8988T (cell line): ENCODE results near the gene SPEM3.

Source experiments
- DNase-seq: peaks from one replicate; pipeline ENCODE4 v3.0.0; 2011

Gene SPEM3

GRCh38 chr17:7423679-7424078, 5.0 kb upstream of the SPEM3 start:
- DNase-seq: no peak

GRCh38 chr17:7425316-7425715, 3.3 kb upstream of the SPEM3 start, which contains the start of gene SPEM2:
Gene SPEM2, plus strand, starts transcription at chr17:7425616. Its CDS starts 73 bp downstream, at chr17:7425689.
- DNase-seq: no peak

- DNase-seq: no peak
Measured at GRCh38 chr17:7425756-7426155, 2.9 kb upstream of the SPEM3 start.

GRCh38 chr17:7426203-7426863, 2.3 kb upstream of the SPEM3 start:
- no peak for DNase-seq

- no peak for DNase-seq
Measured at GRCh38 chr17:7426896-7427489, 1.7 kb upstream of the SPEM3 start.

- no peak for DNase-seq
Measured at GRCh38 chr17:7427549-7427948, 1.1 kb upstream of the SPEM3 start.

GRCh38 chr17:7429722-7430121, 1.1 kb downstream of the SPEM3 start:
- DNase-seq: no peak

- no peak for DNase-seq
Measured at GRCh38 chr17:7431231-7431630, 2.6 kb downstream of the SPEM3 start.

- DNase-seq: no peak
Measured at GRCh38 chr17:7432296-7432695, 3.6 kb downstream of the SPEM3 start.

- DNase-seq: no peak
Measured at GRCh38 chr17:7435676-7436555, 7.3 kb downstream of the SPEM3 start.

GRCh38 chr17:7436556-7437368, 8.1 kb downstream of the SPEM3 start:
- DNase-seq: peak; percentile 71

- DNase-seq: no peak
Measured at GRCh38 chr17:7437369-7437863, 8.8 kb downstream of the SPEM3 start.

GRCh38 chr17:7437950-7438614, 9.4 kb downstream of the SPEM3 start:
- DNase-seq: no peak

GRCh38 chr17:7438656-7439460, 10.2 kb downstream of the SPEM3 start:
- DNase-seq: no peak

- DNase-seq: no peak
Measured at GRCh38 chr17:7439462-7440112, 10.9 kb downstream of the SPEM3 start, which contains the start of gene FGF11. Gene FGF11, plus strand, starts transcription at chr17:7439512. Its CDS starts 109 bp downstream, at chr17:7439621.

- DNase-seq: no peak
Measured at GRCh38 chr17:7440113-7440833, 11.6 kb downstream of the SPEM3 start.

- no peak for DNase-seq
Measured at GRCh38 chr17:7440834-7441195, 12.2 kb downstream of the SPEM3 start.

GRCh38 chr17:7441266-7441665, 12.6 kb downstream of the SPEM3 start:
- no peak for DNase-seq

GRCh38 chr17:7442142-7442541, 13.5 kb downstream of the SPEM3 start:
- no peak for DNase-seq
